Activated naive CD8-positive, alpha-beta T cell treated with anti-CD3 and anti-CD28 coated beads, Interleukin-2, amount 50 U/mL, for 24 hours (primary cell): Measurements from ENCODE around the gene TLCD2.
"Not testable (repeated sequence)": the region's sequence is repeated elsewhere in the genome, so short reads cannot be mapped to it uniquely, and the experiment has no call there.

Experiments
- ATAC-seq: fragments of 150-1000 bp; cut with Tn5 transposase; one replicate; pipeline ENCODE4 v1.10.0; 2021
- DNase-seq: peaks from one replicate; pipeline ENCODE4 v3.0.0; 2021
- H3K27ac Mint-ChIP-seq: one replicate; pipeline ENCODE4 v1.8.0; 2021; ENCODE audit warnings: mild to moderate bottlenecking, mixed read lengths
- H3K27me3 Mint-ChIP-seq: one replicate; pipeline ENCODE4 v1.8.0; 2021; ENCODE audit warnings: mixed read lengths
- H3K36me3 Mint-ChIP-seq: one replicate; pipeline ENCODE4 v1.8.0; 2021; ENCODE audit warnings: low read depth, mixed read lengths
- H3K4me1 Mint-ChIP-seq: one replicate; pipeline ENCODE4 v1.8.0; 2021; ENCODE audit warnings: mixed read lengths
- H3K4me3 Mint-ChIP-seq: one replicate; pipeline ENCODE4 v1.8.0; 2021; ENCODE audit warnings: mild to moderate bottlenecking, moderate library complexity, mixed read lengths
- H3K9me3 Mint-ChIP-seq: one replicate; pipeline ENCODE4 v1.8.0; 2021; ENCODE audit warnings: mixed read lengths

TLCD2 gene

GRCh38 chr17:1695365-1695764, 14.8 kb downstream of the TLCD2 start:
- no peaks in the 10 kb centered on the region for H3K4me1 Mint-ChIP-seq
- peaks cover 2% of the 10 kb centered on the region for H3K27me3 Mint-ChIP-seq
- no peak overlapping the region for H3K4me3 Mint-ChIP-seq
- H3K27ac Mint-ChIP-seq: no peak overlapping the region
- no peaks in the 10 kb centered on the region for H3K9me3 Mint-ChIP-seq
- no peaks in the 10 kb centered on the region for H3K36me3 Mint-ChIP-seq
- DNase-seq: no peak
- ATAC-seq: no peak

- no peaks in the 10 kb centered on the region for H3K36me3 Mint-ChIP-seq
- H3K4me1 Mint-ChIP-seq: no peaks in the 10 kb centered on the region
- H3K4me3 Mint-ChIP-seq: no peak overlapping the region
- no peak for DNase-seq
- no peaks in the 10 kb centered on the region for H3K9me3 Mint-ChIP-seq
- H3K27ac Mint-ChIP-seq: no peak overlapping the region
- ATAC-seq: no peak
- peaks cover 2% of the 10 kb centered on the region for H3K27me3 Mint-ChIP-seq
Observed at GRCh38 chr17:1693339-1693738, 16.8 kb downstream of the TLCD2 start.

- H3K4me1 Mint-ChIP-seq: peaks cover 4% of the 10 kb centered on the region
- no peaks in the 10 kb centered on the region for H3K36me3 Mint-ChIP-seq
- H3K9me3 Mint-ChIP-seq: no peaks in the 10 kb centered on the region
- H3K27me3 Mint-ChIP-seq: peaks cover 2% of the 10 kb centered on the region
- no peak overlapping the region for H3K27ac Mint-ChIP-seq
- H3K4me3 Mint-ChIP-seq: no peak overlapping the region
- DNase-seq (no peak), ATAC-seq (no peak)
Observed at GRCh38 chr17:1690544-1691221, 19.5 kb downstream of the TLCD2 start.

GRCh38 chr17:1688405-1688804, 21.8 kb downstream of the TLCD2 start:
- H3K4me3 Mint-ChIP-seq, H3K9me3 Mint-ChIP-seq, H3K27ac Mint-ChIP-seq, ATAC-seq, DNase-seq, H3K27me3 Mint-ChIP-seq: not testable (repeated sequence)
- Mint-ChIP-seq H3K4me1 (peaks cover 22% of the 10 kb centered on the region), H3K36me3 (peaks cover 10% of the 10 kb centered on the region)

- Mint-ChIP-seq H3K9me3 (no peaks in the 10 kb centered on the region), H3K27ac (no peak overlapping the region), H3K4me1 (peaks cover 38% of the 10 kb centered on the region), H3K27me3 (no peaks in the 10 kb centered on the region), H3K4me3 (peak overlapping the region; percentile 12), H3K36me3 (peaks cover 32% of the 10 kb centered on the region)
- DNase-seq: no peak
- ATAC-seq: no peak
Observed at GRCh38 chr17:1686086-1686485, 24.1 kb downstream of the TLCD2 start.

GRCh38 chr17:1684378-1685189, 25.6 kb downstream of the TLCD2 start, which contains the start of gene PRPF8:
Gene PRPF8 (minus strand): TSS chr17:1684867. CDS start chr17:1684571, 296 bp downstream.
- Mint-ChIP-seq H3K9me3 (no peaks in the 10 kb centered on the region), H3K4me1 (peaks cover 41% of the 10 kb centered on the region), H3K27me3 (no peaks in the 10 kb centered on the region), H3K36me3 (peaks cover 47% of the 10 kb centered on the region), H3K27ac (peak within 1 kb of the TSS; percentile 98), H3K4me3 (peak within 1 kb of the TSS; percentile 98)
- ATAC-seq (peak; percentile 100), DNase-seq (peak; percentile 98)

- Mint-ChIP-seq H3K4me1 (peaks cover 41% of the 10 kb centered on the region), H3K27me3 (no peaks in the 10 kb centered on the region), H3K36me3 (peaks cover 53% of the 10 kb centered on the region), H3K27ac (peak overlapping the region; percentile 98), H3K4me3 (peak overlapping the region; percentile 98), H3K9me3 (no peaks in the 10 kb centered on the region)
- no peak for ATAC-seq
- DNase-seq: no peak
Observed at GRCh38 chr17:1683459-1683858, 26.7 kb downstream of the TLCD2 start.

- Mint-ChIP-seq H3K36me3 (peaks cover 77% of the 10 kb centered on the region), H3K4me3 (no peak overlapping the region), H3K4me1 (peaks cover 10% of the 10 kb centered on the region), H3K9me3 (no peaks in the 10 kb centered on the region), H3K27ac (no peak overlapping the region), H3K27me3 (no peaks in the 10 kb centered on the region)
- ATAC-seq: no peak
- DNase-seq: no peak
Observed at GRCh38 chr17:1676401-1676800, 33.8 kb downstream of the TLCD2 start.

- Mint-ChIP-seq H3K4me1 (peaks cover 8% of the 10 kb centered on the region), H3K9me3 (no peaks in the 10 kb centered on the region), H3K4me3 (no peak overlapping the region), H3K36me3 (peaks cover 77% of the 10 kb centered on the region), H3K27me3 (no peaks in the 10 kb centered on the region), H3K27ac (peak overlapping the region; percentile 71)
- ATAC-seq (peak; percentile 48), DNase-seq (no peak)
Observed at GRCh38 chr17:1673041-1673785, 37.0 kb downstream of the TLCD2 start.

GRCh38 chr17:1663934-1664333, 46.2 kb downstream of the TLCD2 start:
- DNase-seq, H3K27me3 Mint-ChIP-seq, H3K4me1 Mint-ChIP-seq, H3K4me3 Mint-ChIP-seq, H3K27ac Mint-ChIP-seq, H3K9me3 Mint-ChIP-seq, ATAC-seq: not testable (repeated sequence)
- peaks cover 66% of the 10 kb centered on the region for H3K36me3 Mint-ChIP-seq

GRCh38 chr17:1661045-1661444, 49.1 kb downstream of the TLCD2 start:
- no peaks in the 10 kb centered on the region for H3K27me3 Mint-ChIP-seq
- H3K4me1 Mint-ChIP-seq: no peaks in the 10 kb centered on the region
- DNase-seq (no peak), ATAC-seq (no peak)
- no peaks in the 10 kb centered on the region for H3K9me3 Mint-ChIP-seq
- H3K27ac Mint-ChIP-seq: no peak overlapping the region
- peaks cover 72% of the 10 kb centered on the region for H3K36me3 Mint-ChIP-seq
- H3K4me3 Mint-ChIP-seq: no peak overlapping the region

- peak overlapping the region; percentile 31 for H3K27ac Mint-ChIP-seq
- no peaks in the 10 kb centered on the region for H3K9me3 Mint-ChIP-seq
- H3K27me3 Mint-ChIP-seq: no peaks in the 10 kb centered on the region
- H3K4me3 Mint-ChIP-seq: no peak overlapping the region
- H3K4me1 Mint-ChIP-seq: no peaks in the 10 kb centered on the region
- peaks cover 77% of the 10 kb centered on the region for H3K36me3 Mint-ChIP-seq
- DNase-seq (no peak), ATAC-seq (no peak)
Observed at GRCh38 chr17:1658100-1658499, 52.1 kb downstream of the TLCD2 start.

GRCh38 chr17:1653735-1654134, 56.4 kb downstream of the TLCD2 start:
- peaks cover 9% of the 10 kb centered on the region for H3K4me1 Mint-ChIP-seq
- DNase-seq: no peak
- H3K36me3 Mint-ChIP-seq: peaks cover 60% of the 10 kb centered on the region
- H3K27me3 Mint-ChIP-seq: no peaks in the 10 kb centered on the region
- no peak for ATAC-seq
- no peak overlapping the region for H3K4me3 Mint-ChIP-seq
- no peak overlapping the region for H3K27ac Mint-ChIP-seq
- no peaks in the 10 kb centered on the region for H3K9me3 Mint-ChIP-seq

GRCh38 chr17:1652794-1653193, 57.4 kb downstream of the TLCD2 start:
- not testable (repeated sequence) for H3K4me3 Mint-ChIP-seq, H3K9me3 Mint-ChIP-seq, DNase-seq, H3K27me3 Mint-ChIP-seq, ATAC-seq, H3K27ac Mint-ChIP-seq
- Mint-ChIP-seq H3K36me3 (peaks cover 50% of the 10 kb centered on the region), H3K4me1 (peaks cover 14% of the 10 kb centered on the region)
